Small intestine (tissue), 7 donors: ENCODE data around the gene SFT2D3. TPM values are rescaled to one million over a fixed set of nuclear protein-coding genes. Genes with fewer than 3 reads are reported as not detected.

Experiments
- DNase-seq, 2 donors: peaks; one replicate each; pipeline versions ENCODE4 v3.0.0 to v3.0.0-alpha.2; 2013
- FAIRE-seq: peaks from 2 replicates; lab custom pipeline; 2012; peaks lifted over from hg19 to GRCh38; lab: Jason Lieb, UNC
- H3K27ac ChIP-seq, 3 donors: one replicate each; pipeline ENCODE4 v1.5.1; 2013; ENCODE audit warnings: low read length in 2 of 3, mild to moderate bottlenecking in 2 of 3, control low read depth in 1 of 3, inconsistent platforms in 1 of 3, low read depth in 1 of 3, moderate library complexity in 1 of 3
- H3K27me3 ChIP-seq, 3 donors: one replicate each; pipeline ENCODE4 v1.6.1; 2013; ENCODE audit warnings: low read length in 3 of 3, inconsistent platforms in 1 of 3; ENCODE audit not compliant: control insufficient read depth in 3 of 3, insufficient read depth in 3 of 3
- H3K36me3 ChIP-seq, 3 donors: one replicate each; pipeline ENCODE4 v1.6.1; 2013; ENCODE audit warnings: low read length in 3 of 3, inconsistent platforms in 1 of 3, low read depth in 1 of 3, mild to moderate bottlenecking in 1 of 3, moderate library complexity in 1 of 3; ENCODE audit not compliant: control insufficient read depth in 3 of 3, insufficient read depth in 2 of 3
- H3K4me1 ChIP-seq, 3 donors: one replicate each; pipeline ENCODE4 v1.6.1; 2013; ENCODE audit warnings: low read length in 2 of 3, inconsistent platforms in 1 of 3, low read depth in 1 of 3, mild to moderate bottlenecking in 1 of 3, moderate library complexity in 1 of 3; ENCODE audit not compliant: control insufficient read depth in 3 of 3, insufficient read depth in 2 of 3
- H3K4me3 ChIP-seq, 3 donors: one replicate each; pipeline ENCODE4 v1.5.1; 2013; ENCODE audit warnings: low read length in 3 of 3, control low read depth in 1 of 3, inconsistent platforms in 1 of 3, low read depth in 1 of 3, mild to moderate bottlenecking in 1 of 3, moderate library complexity in 1 of 3
- H3K9me3 ChIP-seq, 2 donors: one replicate each; pipeline ENCODE4 v1.6.1; 2013; ENCODE audit warnings: low read depth in 1 of 2, low read length in 1 of 2; ENCODE audit not compliant: control insufficient read depth in 2 of 2, insufficient read depth in 1 of 2
- WGBS, 3 donors: extraction: QIAGEN DNeasy Blood & Tissue Kit; methylation state at CpG; one replicate each; pipeline ENCODE4 v1.1.7; 2013; 5-methylcytosine and 5-hydroxymethylcytosine counted together
- polyA plus RNA-seq, 4 donors: library from polyadenylated mRNA; stranded (reverse) in 3 of 4; unstranded in 1 of 4; fragments of 200-250 nt in 3 of 4; fragments of 120-200 nt in 1 of 4; gene quantifications; one replicate each; pipeline versions ENCODE4 v1.2.1 to v1.2.3, GENCODE V29; 2013
- donor health status: healthy with polysubstance abuse.
- donor health status: control.
- donor health status: control.
- donor health status: Bipolar disorder and iron deficiency.
- donor health status: healthy.

Gene SFT2D3
- polyA plus RNA-seq, 4 donors = 3.8 to 7.4 (median 4.7) TPM; not detected in 1

- H3K27me3 ChIP-seq = no peaks in the 10 kb centered on the region
- no peaks in the 10 kb centered on the region for H3K9me3 ChIP-seq
- DNase-seq = no peak
- FAIRE-seq = no peak
- H3K36me3 ChIP-seq = peaks cover 3 to 34% (median 5%) of the 10 kb centered on the region in 3 donors
- WGBS, 3 donors = 94 to 96% (median 95%) methylated on average over 5 of the region's 5 CpGs
- H3K27ac ChIP-seq = no peak overlapping the region
- peaks cover 2 to 20% (median 5%) of the 10 kb centered on the region in 3 donors for H3K4me1 ChIP-seq
- no peak overlapping the region for H3K4me3 ChIP-seq
Observed at GRCh38 chr2:127703282-127703681, 2.0 kb downstream of the SFT2D3 start.

- H3K9me3 ChIP-seq = no peaks in the 10 kb centered on the region
- H3K4me1 ChIP-seq = peaks cover 2 to 20% (median 5%) of the 10 kb centered on the region in 3 donors
- no peak overlapping the region for H3K4me3 ChIP-seq
- DNase-seq (no peak), FAIRE-seq (no peak)
- no peak overlapping the region for H3K27ac ChIP-seq
- 82 to 88% (median 85%) methylated on average over 5 of the region's 5 CpGs for WGBS, 3 donors
- H3K27me3 ChIP-seq = no peaks in the 10 kb centered on the region
- peaks cover 8 to 46% (median 17%) of the 10 kb centered on the region in 3 donors for H3K36me3 ChIP-seq
Observed at GRCh38 chr2:127704641-127705390, 3.5 kb downstream of the SFT2D3 start.

GRCh38 chr2:127705391-127706065 lies 4.2 kb downstream of the SFT2D3 start:
- FAIRE-seq (no peak), DNase-seq (no peak)
- Histone ChIP-seq H3K27ac (no peak overlapping the region), H3K9me3 (no peaks in the 10 kb centered on the region), H3K4me1 (peaks cover 2 to 15% (median 5%) of the 10 kb centered on the region in 3 donors), H3K27me3 (no peaks in the 10 kb centered on the region), H3K36me3 (peaks cover 8 to 52% (median 17%) of the 10 kb centered on the region in 3 donors), H3K4me3 (no peak overlapping the region)
- WGBS, 3 donors = 76 to 82% (median 79%) methylated on average over 5 of the region's 5 CpGs

- peaks cover 8 to 55% (median 17%) of the 10 kb centered on the region in 3 donors for H3K36me3 ChIP-seq
Observed at GRCh38 chr2:127706215-127706990, 5.1 kb downstream of the SFT2D3 start.

GRCh38 chr2:127707890-127708648 lies 6.8 kb downstream of the SFT2D3 start:
- WGBS, 3 donors = 85 to 93% (median 93%) methylated on average over 9 of the region's 9 CpGs
- H3K27me3 ChIP-seq = no peaks in the 10 kb centered on the region
- no peak overlapping the region for H3K27ac ChIP-seq
- no peak for DNase-seq
- H3K9me3 ChIP-seq = no peaks in the 10 kb centered on the region
- H3K4me3 ChIP-seq = no peak overlapping the region
- no peak for FAIRE-seq
- peaks cover 0 to 4% (median 4%) of the 10 kb centered on the region in 3 donors for H3K4me1 ChIP-seq
- H3K36me3 ChIP-seq = peaks cover 8 to 59% (median 17%) of the 10 kb centered on the region in 3 donors

More at GRCh38 chr2:127706215-127706990, 5.1 kb downstream of the SFT2D3 start:
- FAIRE-seq = no peak
- no peak for DNase-seq
- no peaks in the 10 kb centered on the region for H3K9me3 ChIP-seq
- no peak overlapping the region for H3K27ac ChIP-seq
- H3K4me3 ChIP-seq = no peak overlapping the region
- H3K27me3 ChIP-seq = no peaks in the 10 kb centered on the region
- peaks cover 2 to 11% (median 5%) of the 10 kb centered on the region in 3 donors for H3K4me1 ChIP-seq
- 91 to 96% (median 92%) methylated on average over 14 of the region's 14 CpGs for WGBS, 3 donors

GRCh38 chr2:127709336-127709735 lies 8.0 kb downstream of the SFT2D3 start:
- Histone ChIP-seq H3K4me1 (no peaks in the 10 kb centered on the region), H3K27ac (no peak overlapping the region), H3K9me3 (no peaks in the 10 kb centered on the region), H3K36me3 (peaks cover 10 to 58% (median 17%) of the 10 kb centered on the region in 3 donors), H3K27me3 (no peaks in the 10 kb centered on the region), H3K4me3 (no peak overlapping the region)
- DNase-seq (no peak), FAIRE-seq (no peak)
- WGBS, 3 donors = 95% methylated on average over 13 of the region's 13 CpGs

- FAIRE-seq = no peak
- H3K9me3 ChIP-seq = no peaks in the 10 kb centered on the region
- DNase-seq = no peak
- peaks cover 5 to 44% (median 26%) of the 10 kb centered on the region in 3 donors for H3K36me3 ChIP-seq
- WGBS, 3 donors = 89 to 94% (median 94%) methylated on average over 2 of the region's 2 CpGs
- no peak overlapping the region for H3K4me3 ChIP-seq
- no peak overlapping the region for H3K27ac ChIP-seq
- H3K27me3 ChIP-seq = no peaks in the 10 kb centered on the region
- no peaks in the 10 kb centered on the region for H3K4me1 ChIP-seq
Observed at GRCh38 chr2:127712999-127713398, 11.7 kb downstream of the SFT2D3 start.
